NCI-H1105 treated with DMSO at 0.1 percent for 48 hours (cell line): ENCODE results near the gene ALPK3.
"Not testable (repeated sequence)": the region's sequence is repeated elsewhere in the genome, so short reads cannot be mapped to it uniquely, and the experiment has no call there.

ENCODE experiments used
- DNase-seq: peaks from one replicate; lab custom pipeline; 2025; lab: John Stamatoyannopoulos, UW

ALPK3 gene

DNA sequence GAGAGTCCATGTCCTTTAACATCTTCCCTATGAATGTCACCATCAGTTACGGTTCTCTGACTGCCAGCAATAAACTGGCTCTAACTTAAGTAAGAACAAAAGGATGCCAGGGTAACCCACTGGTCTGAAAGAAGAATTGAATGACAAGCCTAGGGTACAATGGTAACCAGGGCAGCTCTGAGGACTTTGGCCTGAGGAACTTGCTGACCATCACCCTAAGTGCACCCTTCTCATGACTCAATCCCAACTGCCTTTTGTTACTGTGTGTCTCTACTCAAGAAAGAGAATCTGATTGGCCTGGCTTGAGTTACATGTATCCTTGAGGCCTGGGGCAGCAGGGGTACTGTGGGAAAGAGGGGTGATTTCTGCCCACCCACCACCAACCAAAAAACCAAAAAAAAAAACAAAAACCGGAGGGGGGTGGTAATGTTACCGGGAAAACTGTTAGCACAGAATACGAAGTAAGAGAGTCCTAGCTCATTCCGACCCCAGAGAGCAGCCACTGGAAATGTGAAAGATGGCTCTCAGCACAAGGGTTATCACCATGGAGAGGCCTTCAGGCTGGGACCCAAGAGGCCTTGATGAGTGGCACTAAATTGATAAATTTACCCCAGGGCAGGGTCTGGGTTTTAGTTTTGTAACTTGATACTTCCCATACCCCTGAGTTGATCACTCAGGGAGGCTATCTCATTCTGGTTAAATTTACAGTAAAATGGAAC is 58.0 kb downstream of the ALPK3 start:
- DNase-seq: no peak

DNA sequence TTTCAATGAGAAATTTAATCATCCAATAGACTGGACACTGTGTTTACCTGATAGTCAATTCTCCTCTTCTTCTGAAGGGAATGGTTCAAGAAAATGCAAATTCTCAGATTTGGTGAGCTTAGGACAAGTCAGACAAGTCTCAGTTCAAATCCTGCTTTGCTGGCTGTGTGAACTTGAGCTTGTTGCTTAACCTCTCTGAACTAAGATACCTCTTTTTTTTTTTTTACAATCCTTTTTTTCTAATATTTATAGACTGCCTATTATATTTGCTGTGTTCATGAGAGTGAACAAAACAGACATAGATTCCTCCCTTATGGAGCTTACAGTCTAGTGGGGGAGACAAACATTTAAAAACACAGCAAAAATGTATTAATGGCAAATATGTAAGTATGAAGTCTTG is 59.1 kb downstream of the ALPK3 start:
- DNase-seq: no peak

DNA sequence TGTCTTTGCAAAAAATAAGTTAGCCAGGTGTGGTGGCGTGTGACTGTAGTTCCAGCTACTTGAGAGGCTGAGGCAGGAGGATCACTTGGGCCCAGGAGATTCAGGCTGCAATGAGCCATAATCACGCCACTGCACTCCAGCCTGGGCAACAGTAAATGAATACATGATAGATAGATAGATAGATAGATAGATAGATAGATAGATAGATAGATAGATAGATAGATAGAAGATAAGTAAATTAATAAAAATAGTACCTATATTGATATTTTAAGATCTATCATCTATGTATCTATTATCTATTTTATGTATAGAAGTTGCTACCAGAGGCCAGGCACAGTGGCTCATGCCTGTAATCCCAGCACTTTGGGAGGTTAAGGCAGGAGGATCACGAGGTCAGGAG is 60.5 kb downstream of the ALPK3 start:
- DNase-seq: not testable (repeated sequence)

DNA sequence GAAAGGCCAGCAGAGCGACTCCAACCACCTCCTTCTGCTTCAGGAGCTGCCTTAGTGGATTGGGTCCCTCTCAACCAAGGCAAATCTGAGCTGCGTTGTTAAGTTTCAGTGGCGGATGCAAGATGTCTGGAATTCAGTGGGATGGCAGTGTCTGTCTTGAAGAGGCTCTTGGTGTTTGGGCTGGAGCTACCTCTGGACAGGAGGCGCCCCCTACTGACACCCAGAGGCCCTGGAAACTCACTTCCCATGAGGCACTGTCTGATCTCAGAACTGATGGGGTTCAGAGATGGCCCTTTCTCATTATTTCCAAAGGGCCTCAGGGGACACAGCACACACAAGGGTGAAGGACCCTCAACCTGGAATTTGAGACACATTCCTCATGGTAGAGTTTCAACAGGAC is 61.3 kb downstream of the ALPK3 start:
- peak; percentile 23 for DNase-seq

DNA sequence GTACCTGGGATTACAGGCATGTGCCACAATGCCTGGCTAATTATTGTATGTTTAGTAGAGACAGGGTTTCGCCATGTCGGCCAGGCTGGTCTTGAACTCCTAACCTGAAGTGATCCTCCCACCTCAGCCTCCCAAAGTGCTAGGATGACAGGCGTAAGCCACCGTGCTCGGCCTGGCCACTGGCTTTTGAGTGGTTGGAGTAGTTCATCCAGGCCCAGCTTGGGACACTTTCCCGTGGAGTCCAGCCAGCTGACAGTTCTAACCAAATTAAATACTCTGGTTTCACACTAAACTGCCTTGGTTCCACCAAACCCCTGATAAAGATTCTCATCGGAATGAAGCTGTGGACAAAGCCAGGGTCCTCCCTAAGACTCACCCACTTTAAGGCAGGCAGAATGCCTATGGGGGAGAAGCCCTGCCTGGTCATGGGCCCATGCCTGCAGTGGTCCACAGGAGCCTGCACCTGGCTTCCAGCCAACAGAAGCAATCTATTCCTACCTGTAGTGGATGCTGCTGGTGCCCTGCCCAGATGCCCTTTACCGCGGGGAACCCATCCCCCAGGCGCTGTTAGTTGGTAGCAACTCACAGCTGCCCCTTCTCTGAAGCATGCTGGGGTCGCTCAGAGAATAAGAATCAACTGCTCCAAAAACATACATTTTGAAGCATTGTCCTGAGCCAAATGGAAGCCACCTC is 62.1 kb downstream of the ALPK3 start:
- no peak for DNase-seq

DNA sequence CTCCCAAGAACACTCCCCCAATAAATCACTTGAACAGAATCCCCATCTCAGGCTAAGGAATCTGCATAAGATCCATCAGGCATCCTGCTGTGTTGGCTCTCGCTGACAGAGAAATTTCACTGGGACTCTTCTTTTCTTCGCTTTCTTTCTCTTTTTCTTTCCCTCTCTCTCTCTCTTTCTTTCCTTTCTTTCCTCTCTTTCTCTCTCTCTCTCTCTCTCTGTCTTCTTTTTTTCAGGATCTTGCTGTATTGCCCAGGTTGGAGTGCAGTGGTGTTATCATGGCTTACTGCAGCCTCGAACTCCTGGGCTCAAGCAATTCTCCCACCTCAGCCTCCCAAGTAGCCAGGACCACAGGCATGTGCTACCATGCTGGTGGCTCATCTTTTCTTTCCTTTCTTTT is 62.9 kb downstream of the ALPK3 start:
- no peak for DNase-seq

DNA sequence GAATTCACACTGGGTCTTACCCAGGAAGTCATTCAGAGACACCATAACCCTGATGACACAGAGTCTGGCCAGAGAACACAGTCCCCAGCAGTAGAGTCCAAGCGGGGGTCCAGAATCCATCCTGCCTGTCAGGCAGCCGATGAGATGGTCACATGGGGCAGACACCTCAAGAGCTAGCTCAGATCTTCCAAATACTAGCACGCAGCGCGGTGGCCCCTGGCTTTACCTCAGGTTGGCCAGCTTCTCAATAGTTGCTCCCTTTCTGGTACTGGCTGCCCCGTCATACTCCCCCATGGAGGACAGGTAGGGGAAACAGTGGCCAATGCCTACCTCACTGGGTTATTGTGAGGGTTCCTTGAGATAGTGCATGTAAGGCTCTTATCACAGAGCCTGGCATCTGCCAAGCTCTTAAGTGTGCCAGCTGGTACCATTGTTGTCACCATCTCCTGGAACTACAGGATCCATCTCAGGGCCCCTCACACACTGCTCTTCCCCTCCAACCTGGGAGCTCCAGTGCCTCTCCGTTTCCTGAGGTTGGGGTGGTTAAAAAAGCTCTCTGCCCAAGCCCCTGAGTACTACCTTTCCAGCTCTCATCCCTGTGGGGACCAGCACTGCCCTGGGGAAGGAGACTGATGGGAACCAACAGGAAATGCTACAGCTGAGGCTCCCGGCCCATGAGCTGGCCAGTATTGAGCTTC is 63.8 kb downstream of the ALPK3 start:
- DNase-seq: no peak

DNA sequence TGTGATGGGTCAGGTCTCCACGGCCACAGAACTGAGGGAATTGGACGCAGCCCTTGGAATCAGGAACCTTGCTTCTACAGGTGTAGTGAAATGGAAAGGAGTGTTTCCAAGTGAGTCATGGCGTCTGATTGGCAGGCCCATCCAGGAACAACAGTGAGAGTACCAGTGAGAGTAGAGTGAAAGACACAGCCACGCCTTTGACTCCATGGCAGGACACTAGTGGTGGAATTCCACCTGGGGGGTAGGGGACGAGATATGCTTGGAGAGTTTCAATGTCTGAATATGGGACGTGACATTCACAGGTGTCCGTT is 64.3 kb downstream of the ALPK3 start:
- DNase-seq: no peak

DNA sequence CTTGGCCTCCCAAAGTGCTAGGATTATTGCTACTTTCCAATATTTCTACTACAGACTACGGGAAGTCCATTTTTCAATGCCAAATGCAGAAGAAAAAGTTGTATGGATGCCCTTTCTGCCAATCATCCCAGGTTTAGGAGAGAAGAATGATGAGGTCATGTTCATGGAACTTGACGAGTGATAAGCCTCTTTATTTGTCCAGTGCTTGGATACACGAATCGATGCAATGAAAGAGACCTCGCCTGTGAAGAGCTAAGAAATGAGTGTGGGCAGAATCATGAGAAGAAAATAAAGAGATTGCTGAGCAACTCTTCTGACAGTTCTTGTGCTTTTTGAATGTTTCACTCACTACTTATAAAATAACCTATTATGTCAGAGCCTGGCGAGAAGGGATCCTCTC is 66.3 kb downstream of the ALPK3 start:
- DNase-seq: no peak

DNA sequence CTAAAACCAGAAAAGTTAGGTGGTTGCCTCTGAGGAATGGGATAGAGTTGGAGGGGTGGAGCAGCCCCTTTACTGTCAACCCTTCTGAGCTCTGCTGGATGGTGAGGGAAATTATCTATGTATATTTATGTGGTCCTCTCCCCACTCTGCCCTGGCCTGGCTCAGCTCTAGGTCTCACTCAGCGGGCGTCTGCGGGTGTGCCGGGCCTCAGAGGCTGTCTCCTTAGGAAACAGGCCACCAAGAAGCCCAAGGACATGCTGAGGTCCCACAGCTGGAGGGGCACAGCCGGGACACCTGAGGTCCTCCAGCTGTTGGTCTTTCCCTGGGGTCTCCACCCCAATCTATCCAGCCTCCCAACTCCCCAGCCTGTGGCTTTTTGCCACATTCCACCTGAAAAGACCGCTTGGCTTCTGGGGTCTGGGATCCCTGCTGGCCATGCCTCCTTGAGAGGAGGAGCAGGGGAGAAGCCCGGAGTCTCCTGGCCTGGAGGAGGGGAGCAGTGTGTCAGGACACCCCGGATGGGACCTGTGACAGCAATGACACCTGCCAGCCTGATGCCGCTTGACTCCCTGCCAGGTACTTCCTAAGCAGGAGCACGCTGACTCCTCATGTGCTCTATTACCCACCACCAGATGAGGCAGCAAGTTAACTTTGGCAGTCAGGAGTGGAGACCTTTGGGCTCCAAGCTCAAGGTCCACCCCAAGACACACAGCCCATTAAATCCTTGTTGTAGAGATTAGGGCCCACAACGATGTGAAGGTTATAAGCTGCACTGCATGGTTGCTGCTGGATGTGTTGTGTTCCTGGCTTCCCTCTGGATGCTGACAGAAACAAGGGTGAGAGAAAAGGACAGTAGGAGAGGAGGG is 67.0 kb downstream of the ALPK3 start, which contains the start of gene SLC28A1:
SLC28A1 (plus strand) TSS at position 747 of the 866 bp plus-strand sequence. CDS start 3,099 bp downstream, outside the sequence.
- no peak for DNase-seq

DNA sequence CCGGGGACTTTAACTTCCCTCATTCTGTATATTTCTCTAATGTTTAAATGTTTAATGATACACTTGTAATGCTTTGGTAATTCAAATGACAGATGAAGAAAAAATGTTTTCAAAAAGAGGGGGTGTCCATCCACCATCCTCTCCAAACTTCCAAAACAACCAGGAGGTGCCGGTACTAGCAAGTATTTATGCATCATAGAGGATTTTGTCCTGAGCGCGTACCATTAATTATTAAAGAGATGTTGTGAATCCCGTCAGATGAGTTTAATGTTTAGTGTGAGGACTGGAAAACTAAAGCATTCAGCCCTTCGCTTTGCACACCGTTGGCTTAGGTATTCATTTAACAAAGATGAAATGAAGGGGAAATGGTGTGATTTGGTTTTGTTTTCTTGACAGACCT is 68.6 kb downstream of the ALPK3 start:
- DNase-seq: no peak

DNA sequence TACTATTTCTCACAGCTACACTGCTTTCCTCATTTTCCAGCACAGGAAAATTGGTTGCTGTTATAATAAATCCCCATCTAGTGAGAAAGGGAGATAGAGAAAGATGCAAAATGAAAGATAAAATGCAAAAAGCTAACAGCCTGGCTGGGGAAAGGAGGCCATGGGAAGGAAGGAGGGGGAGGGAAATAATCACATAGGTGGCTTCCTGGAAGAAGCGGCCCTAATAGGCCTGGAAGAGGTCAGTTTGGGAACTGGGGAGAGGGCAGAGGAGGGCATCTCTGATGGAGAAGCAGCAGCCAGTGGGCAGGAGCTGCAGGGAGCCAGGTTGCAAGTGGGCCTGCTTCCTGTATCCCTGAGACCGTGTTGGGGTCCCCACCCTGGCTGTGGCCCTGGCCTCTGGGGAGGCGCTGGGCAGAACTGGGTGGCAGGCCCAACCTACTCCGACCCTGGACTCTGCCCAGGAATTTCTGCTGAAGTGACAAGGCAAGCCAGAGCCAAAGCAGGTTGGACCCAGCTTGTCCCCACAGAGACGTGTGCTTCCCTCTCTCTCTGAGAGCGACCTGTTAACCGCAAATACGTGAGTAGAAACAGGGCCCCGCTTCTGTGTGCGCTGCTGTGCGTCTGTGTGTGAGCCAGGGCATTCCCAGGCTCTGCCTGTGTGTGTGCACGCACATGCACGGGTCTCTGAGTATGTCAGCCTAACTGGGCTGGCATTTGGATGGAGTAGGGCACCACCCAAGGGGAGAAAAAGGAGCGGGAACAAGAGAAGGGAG is 69.2 kb downstream of the ALPK3 start:
- no peak for DNase-seq

DNA sequence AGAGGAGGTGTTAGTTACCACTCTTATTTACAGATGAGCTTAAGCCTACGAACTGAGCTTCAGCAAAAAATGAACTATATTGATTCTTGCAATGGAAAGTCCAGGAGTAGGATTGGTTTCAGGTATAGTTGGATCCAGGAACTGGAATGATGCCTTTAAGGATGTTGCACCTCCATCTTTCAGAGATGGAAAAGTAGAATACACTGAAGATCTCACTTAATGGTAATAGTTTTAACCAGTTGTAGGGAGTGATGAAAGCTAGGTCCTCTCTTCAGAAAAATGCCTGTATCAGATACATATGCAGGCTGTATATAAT is 69.8 kb downstream of the ALPK3 start:
- no peak for DNase-seq

DNA sequence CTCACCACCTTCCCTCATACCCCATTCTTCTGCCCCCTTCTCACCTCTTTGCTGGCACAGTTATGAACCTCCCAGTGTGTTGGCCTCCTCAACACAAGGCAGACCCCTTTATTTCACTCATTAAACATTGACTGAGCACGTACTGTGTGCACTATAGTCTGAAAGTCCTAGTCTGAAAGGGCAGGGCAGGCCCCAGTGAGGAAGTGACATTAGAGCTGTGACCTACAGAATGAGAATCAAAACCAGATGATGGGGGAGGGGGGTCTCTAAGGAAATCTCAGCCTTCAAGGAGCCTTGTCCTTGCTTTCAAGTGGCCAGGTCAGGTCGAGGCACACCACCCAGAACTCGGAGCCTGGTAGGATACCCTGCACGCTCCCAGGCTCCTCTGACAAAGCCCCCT is 70.8 kb downstream of the ALPK3 start:
- no peak for DNase-seq

DNA sequence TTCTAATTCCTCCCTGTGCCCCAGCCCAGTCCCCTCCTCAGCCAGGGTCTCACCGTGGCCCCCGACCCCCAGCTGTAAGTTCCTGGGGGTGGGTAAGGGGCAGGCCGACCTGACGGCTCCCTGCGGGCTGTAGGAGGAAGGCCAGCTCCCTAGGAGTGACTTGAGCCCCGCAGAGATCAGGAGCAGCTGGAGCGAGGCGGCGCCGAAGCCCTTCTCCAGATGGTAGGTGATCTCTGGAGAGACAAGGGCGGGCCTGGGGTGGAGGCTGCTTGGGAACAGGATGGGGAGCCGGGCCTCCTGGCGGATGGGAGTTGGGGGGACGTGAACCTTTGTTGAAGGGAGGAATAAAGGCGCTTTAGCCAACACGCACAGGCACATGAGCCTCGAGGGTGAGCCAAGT is 71.5 kb downstream of the ALPK3 start:
- no peak for DNase-seq

DNA sequence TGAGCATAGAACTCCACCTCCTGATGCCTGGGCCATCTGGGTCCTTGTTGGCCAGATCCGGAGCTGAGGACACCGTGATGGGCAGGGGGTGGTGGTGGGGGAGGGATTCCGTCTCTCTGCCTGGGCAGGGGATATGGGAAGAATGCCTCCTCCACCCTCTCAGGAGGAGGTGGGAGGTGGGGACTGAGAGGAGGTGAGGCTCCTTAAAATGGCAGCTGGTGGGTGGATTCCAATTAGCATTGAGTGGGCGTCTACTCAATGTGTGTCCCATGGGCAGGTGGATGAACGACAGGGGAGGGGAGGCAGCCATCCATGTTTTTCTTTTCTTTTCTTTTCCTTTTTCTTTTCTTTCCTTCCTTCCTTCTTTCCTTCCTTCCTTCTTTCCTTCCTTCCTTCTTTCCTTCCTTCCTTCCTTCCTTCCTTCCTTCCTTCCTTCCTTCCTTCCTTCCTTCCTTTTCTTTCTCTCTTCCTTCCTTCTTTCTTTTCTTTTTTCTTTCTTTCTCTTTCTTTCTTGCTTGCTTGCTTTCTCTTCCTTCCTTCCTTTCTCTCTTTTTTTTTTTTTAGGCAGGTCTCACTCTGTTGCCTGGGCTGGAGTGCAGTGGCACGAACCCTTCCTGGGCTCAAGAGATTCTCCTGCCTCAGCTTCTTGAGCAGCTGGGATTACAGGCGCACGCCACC is 72.3 kb downstream of the ALPK3 start:
- DNase-seq: no peak

DNA sequence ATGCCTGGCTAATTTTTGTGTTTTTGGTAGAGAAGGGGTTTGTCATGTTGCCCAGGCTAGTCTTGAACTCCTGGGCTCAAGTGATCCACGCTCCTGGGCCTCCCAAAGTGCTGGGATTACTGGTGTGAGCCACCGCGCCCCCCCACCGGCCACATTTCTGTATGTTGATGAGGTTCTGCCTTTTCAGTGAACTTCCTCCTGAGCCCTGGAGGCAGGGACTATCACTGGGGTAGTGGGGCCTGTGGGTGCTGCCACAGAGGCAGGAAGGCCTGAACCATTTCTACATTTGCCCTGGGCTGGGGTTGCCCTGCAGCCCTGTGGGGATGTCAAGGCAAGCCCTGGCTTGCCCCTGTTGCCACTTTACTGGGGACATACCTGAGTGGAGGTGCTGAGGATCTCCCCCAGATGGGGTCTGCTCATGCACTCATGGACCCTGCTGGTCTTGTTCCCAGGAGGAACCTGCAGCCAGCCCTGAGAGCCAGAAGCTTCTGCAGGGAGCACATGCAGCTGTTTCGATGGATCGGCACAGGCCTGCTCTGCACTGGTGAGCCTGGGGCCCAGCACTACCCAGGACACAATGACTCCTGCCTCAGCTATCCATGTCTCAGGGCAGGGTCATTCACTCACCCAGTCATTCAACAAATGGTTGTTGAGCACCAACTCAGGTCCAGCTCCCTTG is 73.0 kb downstream of the ALPK3 start:
- DNase-seq: no peak

DNA sequence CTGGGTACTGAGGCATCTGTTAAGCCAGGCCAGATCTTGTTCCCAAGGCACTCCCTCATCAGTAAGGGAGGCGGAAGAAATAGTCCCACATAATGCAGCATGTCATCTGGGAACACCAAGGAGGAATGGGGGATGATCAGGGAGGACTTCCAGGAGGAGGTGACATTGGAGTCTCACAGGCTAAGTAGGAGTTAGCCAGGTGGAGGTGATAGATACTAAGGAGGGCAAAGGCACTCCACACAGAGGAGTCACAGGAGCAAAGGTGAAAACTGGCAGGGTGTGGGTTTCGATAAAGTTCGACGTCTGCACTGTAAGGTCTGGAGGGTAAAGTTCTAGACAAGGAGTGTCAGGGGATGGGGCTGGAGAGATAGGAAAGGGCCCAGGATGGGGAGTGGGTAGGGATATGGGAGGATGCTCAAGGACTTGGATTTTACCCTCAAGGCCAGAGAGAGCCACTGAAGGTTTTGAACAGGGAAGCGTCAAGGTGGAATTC is 73.6 kb downstream of the ALPK3 start:
- no peak for DNase-seq

DNA sequence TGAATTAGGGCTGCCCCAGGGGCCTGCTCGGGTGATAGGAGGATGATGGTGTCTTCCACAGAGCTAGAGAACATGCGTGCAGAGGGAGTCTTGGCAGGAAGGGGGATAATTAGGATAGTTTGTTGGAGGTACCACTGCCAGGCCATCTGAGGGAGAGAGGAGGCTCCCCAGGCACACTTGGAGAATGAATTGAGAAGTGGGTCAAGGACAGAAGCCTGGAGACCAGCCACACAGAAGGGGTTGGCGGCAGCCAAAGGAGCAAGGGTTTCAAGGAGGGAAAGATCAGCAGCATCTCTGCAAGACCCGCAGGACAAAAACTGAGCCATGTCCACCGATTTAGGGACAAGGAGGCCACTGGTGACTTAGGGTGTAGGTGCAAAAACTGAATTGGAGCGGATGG is 74.2 kb downstream of the ALPK3 start:
- no peak for DNase-seq

DNA sequence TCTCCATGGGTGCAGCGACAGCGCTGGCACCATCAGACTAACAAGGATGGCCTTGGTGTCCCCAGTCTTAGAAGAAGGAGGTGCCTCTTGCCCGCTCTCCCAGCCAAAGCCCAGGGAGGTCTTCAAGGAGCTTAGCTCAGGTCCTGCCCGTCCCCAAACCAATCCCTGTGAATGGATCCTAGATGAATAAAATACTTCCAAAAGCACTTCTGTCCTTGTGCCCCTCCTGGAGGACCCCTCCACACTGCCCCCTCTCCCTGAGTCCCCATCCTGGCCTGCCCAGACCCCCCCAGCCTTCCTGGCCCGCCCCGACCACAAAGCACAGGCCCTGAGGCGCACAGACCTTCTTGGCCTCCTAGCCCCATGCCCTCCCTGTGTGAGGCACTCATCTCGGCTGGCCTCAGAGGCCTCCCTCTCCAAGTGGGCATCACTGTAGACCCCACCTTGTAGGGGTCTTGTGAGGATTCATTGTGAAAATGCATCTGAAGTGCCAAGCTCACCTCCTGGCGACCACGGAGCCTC is 75.7 kb downstream of the ALPK3 start:
- DNase-seq: no peak
